Transverse colon (tissue), 4 donors: Measurements from ENCODE around the gene TAS2R60. TPM values are rescaled to one million over a fixed set of nuclear protein-coding genes. Genes with fewer than 3 reads are reported as not detected.
A peak's percentile ranks its signal among the peaks of the same experiment; 100 is the strongest.
"Not testable (repeated sequence)": the region's sequence is repeated elsewhere in the genome, so short reads cannot be mapped to it uniquely, and the experiment has no call there.

ENCODE experiments used
- DNase-seq: peaks from one replicate; pipeline ENCODE4 v3.0.0-alpha.2; 2019
- H3K27ac ChIP-seq, 4 donors: fragments of 200-600 bp; sonication (generic); 2 replicates each; pipeline ENCODE4 v1.5.1; 2016 to 2018; ENCODE audit warnings: inconsistent platforms in 4 of 4
- H3K27me3 ChIP-seq: fragments of 200-600 bp; sonication (generic); 2 replicates; pipeline ENCODE4 v1.5.1; 2017; ENCODE audit warnings: inconsistent platforms
- H3K36me3 ChIP-seq, 4 donors: fragments of 200-600 bp; sonication (generic); 2 replicates each; pipeline ENCODE4 v1.5.1; 2017 to 2019; ENCODE audit warnings: inconsistent platforms in 4 of 4
- H3K4me1 ChIP-seq, 4 donors: fragments of 200-600 bp; sonication (generic); 2 replicates each; pipeline ENCODE4 v1.5.1; 2017 to 2020; ENCODE audit warnings: inconsistent platforms in 4 of 4
- H3K4me3 ChIP-seq, 4 donors: fragments of 200-600 bp; sonication (generic); 1 replicate in 1 of 4; 2 replicates in 3 of 4; pipeline versions ENCODE4 v1.5.1 to v1.6.1; 2017 to 2019; ENCODE audit warnings: inconsistent platforms in 4 of 4
- H3K9me3 ChIP-seq, 2 donors: fragments of 200-600 bp; sonication (generic); 2 replicates each; pipeline ENCODE4 v1.5.1; 2017 to 2019; ENCODE audit warnings: inconsistent platforms in 2 of 2
- CTCF ChIP-seq, 5 experiments: fragments of 200-600 bp in 3 of 5; fragments of 450-650 bp in 2 of 5; sonication (generic) in 3 of 5; IDR thresholded peaks; 1 replicate in 2 of 5; 2 replicates in 3 of 5; pipeline ENCODE4 v1.5.1; 2016 to 2017; ENCODE audit warnings: antibody characterized with exemption in 5 of 5, inconsistent platforms in 3 of 5, mild to moderate bottlenecking in 2 of 5, moderate library complexity in 1 of 5
- EP300 ChIP-seq: sonication (generic); formaldehyde crosslinking; IDR thresholded peaks from one replicate; pipeline ENCODE4 v1.6.1; 2017; ENCODE audit warnings: antibody characterized with exemption, low read depth
- POLR2A ChIP-seq: fragments of 450-650 bp; IDR thresholded peaks from one replicate; pipeline ENCODE4 v1.6.1; 2016; ENCODE audit warnings: antibody characterized with exemption, mild to moderate bottlenecking, moderate library complexity
- POLR2AphosphoS5 ChIP-seq, 3 donors: sonication (generic); formaldehyde crosslinking; IDR thresholded peaks; one replicate each; pipeline ENCODE4 v1.6.1; 2016; ENCODE audit warnings: antibody characterized with exemption in 3 of 3
- WGBS, 2 donors: methylation state at CpG; one replicate each; pipeline ENCODE4 v1.1.5; 2018; ENCODE audit warnings: low coverage in 1 of 2; 5-methylcytosine and 5-hydroxymethylcytosine counted together
- in situ Hi-C, 4 donors: fragments of 200-750 bp; cut with MboI; loops; one replicate each; pipeline versions ENCODE4 v1.15.0 to v1.15.1; 2017; ENCODE audit warnings: low sequenced_read_pairs in 3 of 4, low pct_ligation_motif_present in 1 of 4, low pct_unique_long_range_greater_than_20kb in 1 of 4
- intact Hi-C: fragments of 100-400 bp; cut with DNase I; formaldehyde crosslinking; loops from one replicate; pipeline ENCODE4 v1.15.1; 2023; ENCODE audit warnings: low total_unique reads
- total RNA-seq, 4 donors: library from RNA; depleted of rRNA; stranded (reverse); fragments of >200 nt; gene quantifications; one replicate each; pipeline ENCODE4 v1.1.0, GENCODE V29; 2016

TAS2R60 gene
- total RNA-seq, 4 donors from 2014 or later: not detected

GRCh38 chr7:143463957-143464356 lies 20.7 kb downstream of the TAS2R60 start:
- no peak for DNase-seq
- H3K27me3 ChIP-seq: no peaks in the 10 kb centered on the region
- TF ChIP-seq POLR2AphosphoS5 (IDR thresholded peaks at IDR 0.05) (no peak), EP300 (no peak), CTCF (IDR thresholded peaks at IDR 0.05) (no peak), POLR2A (no peak)
- H3K4me3 ChIP-seq: no peak overlapping the region
- H3K27ac ChIP-seq: no peak overlapping the region
- no peaks in the 10 kb centered on the region for H3K4me1 ChIP-seq
- H3K36me3 ChIP-seq: no peaks in the 10 kb centered on the region
- in situ Hi-C loops (no loop called here), intact Hi-C loops (no loop called here)
- WGBS, 2 donors: 76% methylated on average over 1 of the region's 1 CpG; no CpG with 5 or more reads in 1 of the 2 donors
- H3K9me3 ChIP-seq: peaks cover 0 to 5% of the 10 kb centered on the region in 2 donors

- WGBS, 2 donors: 59 to 75% methylated on average over 1 of the region's 1 CpG
- H3K4me3 ChIP-seq: no peak overlapping the region
- no peak overlapping the region for H3K27ac ChIP-seq
- in situ Hi-C loops (no loop called here), intact Hi-C loops (no loop called here)
- H3K9me3 ChIP-seq: no peaks in the 10 kb centered on the region
- TF ChIP-seq POLR2A (no peak), CTCF (IDR thresholded peaks at IDR 0.05) (no peak), EP300 (no peak), POLR2AphosphoS5 (IDR thresholded peaks at IDR 0.05) (no peak)
- DNase-seq: no peak
- no peaks in the 10 kb centered on the region for H3K27me3 ChIP-seq
- peaks cover 0 to 11% (median 2%) of the 10 kb centered on the region in 4 donors for H3K4me1 ChIP-seq
- H3K36me3 ChIP-seq: no peaks in the 10 kb centered on the region
These were observed 24.5 kb downstream of the TAS2R60 start for GRCh38 chr7:143467724-143468123.

- in situ Hi-C loops: loop anchor here in 1 of 4 donors (10.0 kb wide), 1 partner anchor 57 kb away; no protein-coding TSS in a partner anchor
- 51% methylated on average over 8 to 11 of the region's 11 CpGs for WGBS, 2 donors
- DNase-seq: peak; percentile 64
- H3K27me3 ChIP-seq, intact Hi-C loops, H3K36me3 ChIP-seq, H3K9me3 ChIP-seq, H3K4me3 ChIP-seq: not testable (repeated sequence)
- peaks cover 0 to 18% (median 5%) of the 10 kb centered on the region in 4 donors for H3K4me1 ChIP-seq
- TF ChIP-seq POLR2AphosphoS5 (IDR thresholded peaks at IDR 0.05) (peak in 2 of 3 donors; percentile 28 to 72), POLR2A (peak; percentile 18)
- peak overlapping the region; percentile 59 to 75 (median 70) for H3K27ac ChIP-seq
These were observed 28.9 kb downstream of the TAS2R60 start for GRCh38 chr7:143472071-143472689.

- peak; percentile 44 for DNase-seq
- in situ Hi-C loops: loop anchor here in 1 of 4 donors (10.0 kb wide), 1 partner anchor 63 kb away; no protein-coding TSS in a partner anchor
These were observed 34.4 kb downstream of the TAS2R60 start, which contains the start of gene TAS2R41 for GRCh38 chr7:143477501-143478150. Gene TAS2R41 (plus strand): TSS chr7:143477873. CDS start chr7:143477873, 0 bp downstream.

More at GRCh38 chr7:143477501-143478150, 34.4 kb downstream of the TAS2R60 start, which contains the start of gene TAS2R41:
- Histone ChIP-seq H3K27ac (no peak within 1 kb of the TSS), H3K9me3 (no peaks in the 10 kb centered on the region), H3K36me3 (no peaks in the 10 kb centered on the region), H3K4me1 (peaks cover 0 to 15% (median 5%) of the 10 kb centered on the region in 4 donors), H3K4me3 (no peak within 1 kb of the TSS), H3K27me3 (no peaks in the 10 kb centered on the region)
- no peak for TF ChIP-seq EP300
- TF ChIP-seq POLR2A: no peak
- 48 to 100% methylated on average over 2 to 10 of the region's 10 CpGs for WGBS, 2 donors
- intact Hi-C loops: no loop called here
